Measurements from ENCODE around the gene CAMKMT.

GRCh38 chr2:44688456-44689124 lies 326.8 kb downstream of the CAMKMT start:
- TF ChIP-seq CTCF (conservative IDR thresholded peaks at IDR 0.05; ENCODE audit: low read depth, low read length) (no peak), EZH2 (IDR thresholded peaks at IDR 0.05; ENCODE audit: borderline replicate concordance, low read depth, low read length, poor library complexity, severe bottlenecking) (no peak)
